CD4-positive, alpha-beta T cell treated with Interleukin-15 for 4 hours (primary cell): ENCODE results near the gene ALK.
"Not testable (repeated sequence)": the region's sequence is repeated elsewhere in the genome, so short reads cannot be mapped to it uniquely, and the experiment has no call there.

Experiments used
- DNase-seq: peaks from one replicate; pipeline ENCODE4 v3.0.0-alpha.2; 2020; ENCODE audit warnings: low spot score

The ALK gene

DNA sequence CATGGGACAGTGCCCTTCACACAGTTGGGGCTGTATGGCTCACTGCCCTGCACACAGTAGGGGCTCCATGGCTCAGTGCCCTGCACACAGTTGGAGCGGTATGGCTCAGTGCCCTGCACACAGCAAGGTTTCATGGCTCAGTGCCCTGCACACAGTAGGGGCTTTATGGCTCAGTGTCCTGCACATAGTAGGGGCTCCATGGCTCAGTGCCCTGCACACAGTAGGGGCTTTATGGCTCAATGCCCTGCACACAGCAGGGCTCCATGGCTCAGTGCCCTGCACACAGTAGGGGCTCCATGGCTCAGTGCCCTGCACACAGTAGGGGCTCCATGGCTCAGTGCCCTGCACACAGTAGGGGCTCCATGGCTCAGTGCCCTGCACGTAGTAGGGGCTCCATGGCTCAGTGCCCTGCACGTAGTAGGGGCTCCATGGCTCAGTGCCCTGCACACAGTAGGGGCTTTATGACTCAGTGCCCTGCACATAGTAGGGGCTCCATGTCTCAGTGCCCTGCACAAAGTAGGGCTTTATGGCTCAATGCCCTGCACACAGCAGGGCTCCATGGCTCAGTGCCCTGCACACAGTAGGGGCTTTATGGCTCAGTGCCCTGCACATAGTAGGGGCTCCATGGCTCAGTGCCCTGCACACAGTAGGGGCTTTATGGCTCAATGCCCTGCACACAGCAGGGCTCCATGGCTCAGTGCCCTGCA lies 676.2 kb downstream of the ALK start:
- not testable (repeated sequence) for DNase-seq

DNA sequence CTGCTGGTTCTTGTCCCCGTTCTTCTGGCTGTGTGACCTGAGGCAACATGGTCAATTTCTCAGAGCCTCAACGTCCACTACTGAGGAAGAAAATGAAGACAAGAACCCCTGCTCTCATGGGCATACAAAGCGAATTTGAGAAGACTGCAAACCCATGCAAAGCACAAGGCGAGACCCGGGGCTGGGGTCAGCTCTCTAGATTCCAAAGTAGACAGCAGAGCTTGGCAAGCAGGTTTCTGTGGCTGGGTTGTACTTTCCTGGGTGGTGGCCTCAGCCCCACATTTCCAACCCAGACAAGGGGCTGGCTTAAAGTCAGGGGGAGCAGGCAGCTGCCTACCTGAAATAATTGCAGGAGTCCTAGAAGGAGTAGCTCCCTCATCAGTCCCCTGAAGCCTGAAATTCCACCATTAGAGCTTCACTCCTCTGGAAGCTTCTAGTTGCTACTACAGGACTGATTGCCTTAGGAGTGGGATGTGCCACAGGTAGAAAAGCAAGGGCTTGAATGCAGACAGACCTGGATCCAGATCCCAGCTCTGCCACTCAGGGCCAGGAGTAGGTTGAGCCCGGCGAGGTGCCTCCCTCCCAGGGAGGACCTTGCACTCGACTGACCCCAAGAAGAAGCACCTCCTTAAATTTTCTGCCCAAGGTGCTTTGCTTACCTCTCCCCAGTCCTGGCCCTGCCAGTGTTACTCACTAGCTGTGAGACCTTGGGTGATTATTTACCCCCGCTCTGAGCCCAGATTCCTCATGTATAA lies 678.6 kb downstream of the ALK start:
- no peak for DNase-seq

DNA sequence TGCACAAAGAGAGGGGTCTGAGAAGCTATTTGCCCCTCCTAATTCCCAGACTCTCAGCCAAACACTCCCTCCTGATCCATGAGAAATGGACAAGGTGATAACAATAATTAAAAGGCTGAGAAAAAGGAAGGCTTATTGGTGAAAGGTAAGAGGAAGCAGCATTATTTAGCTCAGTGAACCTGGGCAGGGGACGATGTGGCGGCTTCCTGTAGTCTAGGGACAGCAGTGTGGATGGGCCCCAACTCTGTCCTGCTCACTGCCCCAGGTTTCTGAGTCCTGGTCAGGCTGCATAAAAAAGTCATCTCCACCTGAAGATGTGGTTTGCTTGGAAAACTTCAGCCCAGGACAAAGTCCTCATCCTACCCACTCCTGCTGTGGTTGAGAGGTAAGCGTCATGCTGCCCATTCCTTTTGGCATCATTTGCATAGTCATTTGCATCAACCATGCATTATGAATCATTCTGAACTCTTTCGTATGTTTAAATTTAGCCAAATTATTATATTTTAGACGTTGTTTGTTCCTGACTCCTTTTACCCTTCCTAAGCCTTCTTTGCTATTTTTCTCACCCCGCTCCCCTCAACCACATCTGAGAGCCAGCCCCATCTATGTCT lies 679.3 kb downstream of the ALK start:
- DNase-seq: no peak

DNA sequence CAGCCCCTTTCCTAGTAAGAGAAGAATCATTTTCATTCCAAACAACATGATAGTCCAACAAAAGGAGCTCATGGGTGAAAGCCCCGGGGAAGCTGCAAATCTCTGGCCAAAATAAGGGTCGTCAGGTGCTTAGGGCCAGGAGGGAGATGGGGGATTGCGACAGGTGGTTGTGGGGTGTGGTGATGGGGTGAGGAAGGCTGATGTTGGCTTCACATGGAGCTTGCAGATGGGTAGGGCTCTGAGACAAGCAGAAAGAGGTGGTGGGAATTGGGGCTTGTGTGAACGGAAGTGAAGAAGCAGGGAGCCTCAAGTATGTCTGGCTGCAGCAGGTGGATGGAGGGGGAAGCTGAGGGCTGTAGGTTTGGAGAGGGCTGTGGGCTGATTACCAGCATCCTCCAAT lies 680.0 kb downstream of the ALK start:
- DNase-seq: no peak

DNA sequence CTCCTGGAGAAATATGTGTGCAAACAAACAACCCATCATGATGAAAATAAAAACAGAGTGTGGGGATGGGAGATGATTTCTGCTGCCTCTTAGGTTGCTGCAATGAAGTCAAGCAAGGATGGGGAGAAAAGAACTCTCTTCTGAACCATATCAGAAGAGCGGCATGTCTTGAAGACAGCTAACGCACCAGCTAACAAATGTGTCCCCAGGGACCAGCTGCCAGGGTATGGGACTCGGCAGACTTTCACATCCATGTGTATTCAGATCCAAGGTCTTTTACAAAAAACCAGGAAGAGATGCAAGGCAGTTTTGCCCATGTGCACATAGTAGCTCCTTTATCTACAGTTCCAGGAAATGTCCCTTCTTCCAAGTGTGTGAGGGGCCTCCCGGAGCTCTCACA lies 680.8 kb downstream of the ALK start:
- DNase-seq: no peak

DNA sequence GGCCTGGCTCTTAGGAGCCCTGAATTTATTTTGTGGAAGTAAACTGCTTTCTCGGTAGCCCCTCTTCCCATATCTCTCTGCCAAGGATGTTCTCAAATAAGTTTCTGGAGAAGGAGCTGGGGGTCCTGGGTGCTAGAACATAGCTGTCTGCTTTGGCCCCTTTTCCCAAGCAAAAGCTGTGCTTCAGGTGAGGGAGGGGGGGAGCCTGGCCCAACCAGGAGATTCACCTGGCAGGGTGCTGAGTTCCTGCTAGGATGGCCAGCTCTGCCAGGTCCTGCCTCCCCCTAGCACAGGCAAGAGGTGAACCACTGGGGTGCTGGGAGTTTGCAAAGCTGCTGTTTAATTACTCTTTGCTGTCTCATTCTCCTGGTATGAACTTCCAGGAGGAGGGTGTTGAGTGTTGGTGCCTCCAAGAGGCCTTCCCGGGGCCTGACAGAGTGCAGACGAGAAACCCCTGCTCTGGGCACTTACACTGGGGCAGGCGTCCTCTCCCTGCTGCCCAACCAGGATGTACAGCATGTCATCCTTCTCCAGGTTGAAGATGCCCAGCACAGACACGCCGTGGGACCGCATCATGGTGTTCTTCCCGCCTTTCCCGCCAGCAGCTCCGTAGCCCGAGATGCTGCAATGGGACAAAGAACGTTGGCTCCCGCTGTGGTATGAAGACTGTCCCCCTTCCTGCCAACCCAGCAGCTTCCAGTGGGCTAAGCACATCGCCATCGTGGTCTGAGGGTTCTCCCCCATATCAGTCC lies 682.0 kb downstream of the ALK start:
- no peak for DNase-seq

DNA sequence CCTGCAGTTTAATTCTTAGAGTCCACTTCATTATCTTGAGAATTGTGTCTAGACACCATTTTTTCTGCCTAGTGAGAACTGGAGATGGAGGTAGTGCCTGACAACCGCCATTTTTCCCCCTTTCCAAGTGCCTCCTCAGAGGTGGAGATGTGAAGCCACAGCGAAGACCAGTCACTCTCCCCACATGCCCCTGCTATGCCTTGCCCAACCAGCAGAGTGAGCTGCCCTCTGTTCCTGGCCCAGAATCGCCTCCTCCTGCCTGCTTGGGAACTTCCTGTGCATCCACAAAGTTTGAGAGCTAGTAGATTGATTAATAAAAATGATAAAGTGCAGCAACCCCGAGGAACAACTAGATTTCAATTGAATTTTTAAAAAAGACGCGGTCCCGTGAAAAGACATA lies 682.9 kb downstream of the ALK start:
- DNase-seq: no peak

DNA sequence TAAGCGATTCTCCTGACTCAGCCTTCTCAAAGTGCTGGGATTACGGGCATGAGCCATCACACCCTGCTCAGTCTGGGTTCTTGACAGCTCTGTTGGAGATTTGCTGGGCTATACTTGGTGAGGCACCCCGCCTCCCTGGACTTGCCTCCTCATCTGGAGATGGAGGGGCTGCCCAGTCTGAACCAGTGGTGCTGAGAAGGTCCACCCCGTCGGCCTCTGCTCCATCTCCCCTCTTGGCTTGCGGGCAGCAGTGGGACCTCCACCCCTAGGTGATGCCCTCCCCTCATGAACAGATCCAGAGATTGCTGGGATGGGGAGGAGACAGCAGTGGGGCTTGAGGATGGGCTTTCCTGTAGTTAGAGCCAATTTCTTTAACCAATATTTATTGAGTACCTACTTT lies 685.3 kb downstream of the ALK start:
- DNase-seq: no peak

DNA sequence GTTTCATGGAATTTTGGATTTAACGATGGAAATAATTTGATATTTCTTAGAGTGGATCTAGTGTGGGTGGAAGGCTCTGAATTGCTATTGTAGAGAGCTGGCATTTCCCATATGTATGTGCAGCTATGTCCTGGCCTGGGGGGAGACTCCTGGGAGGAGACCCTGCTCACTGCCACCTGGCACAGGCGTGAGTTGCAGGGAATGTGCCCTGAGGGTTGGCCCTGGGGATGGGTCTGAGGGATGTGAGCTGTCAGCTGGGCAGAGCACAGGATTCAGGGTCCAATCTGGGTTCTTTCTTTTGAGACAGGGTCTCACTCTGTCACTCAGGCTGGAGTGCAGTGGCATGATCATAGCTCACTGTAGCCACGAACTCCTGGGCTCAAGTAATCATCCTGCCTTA lies 686.0 kb downstream of the ALK start:
- no peak for DNase-seq

DNA sequence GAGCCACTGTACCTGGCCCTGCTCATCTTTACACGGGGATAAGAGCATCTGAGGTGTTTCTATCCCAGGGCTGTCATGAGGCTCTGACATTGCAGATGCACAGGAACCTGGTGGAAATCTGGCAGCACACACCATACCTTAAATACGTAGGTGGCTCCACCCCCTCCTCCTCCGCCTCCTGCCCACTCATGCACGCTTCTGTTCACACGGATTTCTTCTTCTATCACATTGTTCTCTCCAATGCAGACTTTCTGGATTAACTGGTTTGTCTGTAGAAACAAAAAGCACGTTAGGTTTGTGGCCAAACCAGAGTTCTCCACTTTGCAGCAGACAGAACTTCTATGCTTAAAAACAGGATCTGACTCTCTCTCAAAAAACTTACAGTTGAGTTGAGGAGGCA lies 688.0 kb downstream of the ALK start:
- DNase-seq: no peak

DNA sequence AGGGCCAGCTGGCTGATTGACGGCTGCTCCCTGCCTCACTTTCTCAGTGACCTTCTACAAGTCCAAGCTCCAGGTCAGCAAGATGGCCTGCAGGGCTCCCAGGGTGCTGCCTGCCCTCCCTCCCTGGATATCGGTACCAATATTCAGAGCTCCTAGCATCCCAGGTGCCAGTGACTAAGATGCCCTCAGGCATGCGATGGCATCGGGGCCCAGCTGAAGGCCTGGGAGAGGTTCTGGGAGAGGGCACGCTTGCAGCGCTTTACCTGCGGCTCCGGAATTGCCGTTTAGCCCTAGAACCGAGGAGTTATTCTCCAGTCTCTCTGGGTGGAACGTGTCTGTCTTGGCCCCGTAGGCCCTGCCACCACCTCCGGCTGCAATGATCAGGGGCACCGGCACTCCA lies 689.3 kb downstream of the ALK start:
- DNase-seq: no peak

DNA sequence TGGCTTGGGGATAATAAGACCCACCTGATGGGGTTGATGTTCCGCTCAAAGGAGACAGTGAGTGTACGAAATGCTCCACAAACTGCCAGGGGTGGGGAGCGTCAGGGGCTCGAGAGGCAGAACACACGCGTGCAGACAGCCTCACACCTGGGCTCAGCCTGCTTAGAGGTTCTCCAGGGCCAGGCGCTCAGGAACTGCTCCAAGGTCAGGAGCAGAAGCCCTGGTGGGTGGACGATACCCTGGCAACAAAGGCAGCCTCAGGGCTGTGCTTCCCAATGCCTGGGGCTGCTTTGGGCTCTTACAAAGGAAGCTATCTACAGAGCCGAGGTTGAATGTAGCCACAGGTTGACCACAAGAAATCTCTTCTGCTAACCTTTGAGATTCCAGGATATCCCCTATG lies 691.7 kb downstream of the ALK start:
- DNase-seq: no peak

DNA sequence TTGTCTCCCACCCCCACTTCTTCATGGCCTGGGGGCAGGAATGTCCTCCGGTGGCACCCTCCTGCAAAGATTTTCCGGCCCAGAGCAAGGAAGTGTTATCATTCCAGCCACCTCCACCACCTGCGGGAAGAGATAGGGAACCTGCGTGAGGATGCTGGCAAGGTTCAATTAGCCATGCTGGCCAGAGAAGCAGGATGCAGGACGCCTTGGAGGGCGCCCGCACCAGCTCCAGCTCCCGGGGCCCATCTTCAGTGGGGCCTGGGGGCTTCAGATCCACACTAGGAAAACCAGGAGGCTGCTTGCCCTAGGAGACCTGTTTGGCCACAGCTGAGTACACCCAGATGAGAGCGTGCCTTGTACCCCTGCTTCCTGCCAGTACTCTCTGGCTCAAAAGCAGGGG lies 692.4 kb downstream of the ALK start:
- DNase-seq: no peak

DNA sequence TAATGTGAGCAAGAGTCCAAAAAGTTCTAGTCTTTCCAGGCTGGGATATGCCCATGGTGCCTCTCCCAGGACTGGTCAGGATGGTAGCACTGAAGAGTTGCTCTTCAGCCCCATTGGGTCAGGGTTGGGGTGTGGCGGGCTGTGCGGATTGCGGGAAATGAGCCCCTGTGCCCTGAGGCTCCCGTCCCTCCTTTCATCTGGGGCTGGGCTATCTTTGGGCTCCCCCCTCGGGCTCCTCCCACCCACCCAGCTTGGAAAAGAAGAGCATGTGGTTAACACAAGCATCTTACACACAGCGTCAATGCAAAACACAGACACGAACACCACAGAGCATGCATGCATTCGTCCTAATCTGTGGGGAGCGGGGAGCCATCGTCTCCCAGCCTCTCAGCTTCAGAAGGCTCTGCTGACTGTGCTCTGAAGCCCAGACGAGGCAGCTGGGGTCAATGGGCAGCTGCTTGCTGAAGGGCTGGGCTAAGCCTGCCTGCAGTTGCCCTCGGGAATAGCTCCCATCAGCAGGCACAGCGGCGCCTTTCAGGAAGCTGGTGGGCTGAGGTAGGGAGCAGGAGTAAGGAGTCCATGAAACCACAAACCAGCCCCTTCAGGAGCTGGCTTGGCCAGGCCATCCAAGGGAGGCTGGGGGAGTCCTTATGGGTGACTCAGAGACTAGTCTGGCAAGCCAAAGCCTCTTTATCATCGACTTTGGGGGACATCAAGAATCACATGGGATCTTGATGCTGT lies 693.3 kb downstream of the ALK start:
- DNase-seq: no peak

DNA sequence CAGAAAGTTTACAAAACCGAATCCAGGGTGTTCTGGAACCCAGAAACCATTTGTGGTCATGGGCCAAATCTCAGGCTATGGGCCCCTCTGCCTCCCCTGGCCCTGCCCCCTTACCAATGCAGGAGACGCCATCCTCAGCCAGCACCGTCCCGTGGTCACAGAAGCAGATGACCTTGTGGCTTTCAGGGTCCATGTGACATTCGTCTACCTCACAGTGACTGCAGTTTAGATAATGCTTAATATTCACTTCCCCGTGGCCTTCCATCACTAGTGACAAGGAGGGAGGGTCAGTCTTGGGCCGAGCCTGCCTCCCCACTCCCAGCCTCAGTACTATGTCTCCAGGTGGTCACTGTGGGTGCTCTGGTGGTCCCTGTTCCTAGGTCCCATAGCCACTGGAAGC lies 694.6 kb downstream of the ALK start:
- no peak for DNase-seq

DNA sequence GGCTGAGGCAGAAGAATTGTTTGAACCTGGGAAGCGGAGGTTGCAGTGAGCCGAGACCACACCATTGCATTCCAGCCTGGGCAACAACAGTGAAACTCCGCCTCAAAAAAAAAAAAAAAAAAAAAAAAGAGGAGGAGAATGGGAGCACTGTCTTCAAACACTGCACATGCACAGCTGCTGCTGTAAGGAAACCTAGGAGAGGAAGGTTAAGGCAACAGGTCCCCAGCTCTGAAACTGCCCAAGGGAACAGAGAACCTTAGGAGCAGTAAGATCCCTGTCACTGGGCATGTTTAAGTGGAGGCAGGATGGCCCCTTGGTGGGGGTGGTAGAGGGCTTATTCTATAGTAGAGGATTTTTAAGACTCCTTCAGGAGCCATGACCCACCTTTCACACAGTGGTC lies 695.0 kb downstream of the ALK start:
- no peak for DNase-seq

DNA sequence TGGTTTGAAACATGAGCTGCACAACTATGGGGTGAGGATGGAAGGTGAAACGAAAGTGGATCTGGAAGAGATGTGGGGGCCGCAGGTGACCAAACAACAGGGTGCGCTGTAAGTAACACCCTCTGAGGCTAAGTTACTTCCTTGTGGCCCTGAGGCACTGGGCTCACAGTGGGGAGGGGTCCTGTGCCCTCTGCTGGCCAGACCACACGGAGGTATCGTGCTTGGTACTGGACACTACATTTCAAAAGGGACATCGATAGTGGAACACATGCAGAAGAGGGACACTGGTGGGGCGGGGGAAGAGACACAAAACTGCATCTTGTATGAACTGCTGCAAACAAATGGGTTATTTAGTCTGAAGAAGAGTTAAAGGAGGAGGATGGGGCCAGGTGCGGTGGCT lies 695.6 kb downstream of the ALK start:
- DNase-seq: no peak

DNA sequence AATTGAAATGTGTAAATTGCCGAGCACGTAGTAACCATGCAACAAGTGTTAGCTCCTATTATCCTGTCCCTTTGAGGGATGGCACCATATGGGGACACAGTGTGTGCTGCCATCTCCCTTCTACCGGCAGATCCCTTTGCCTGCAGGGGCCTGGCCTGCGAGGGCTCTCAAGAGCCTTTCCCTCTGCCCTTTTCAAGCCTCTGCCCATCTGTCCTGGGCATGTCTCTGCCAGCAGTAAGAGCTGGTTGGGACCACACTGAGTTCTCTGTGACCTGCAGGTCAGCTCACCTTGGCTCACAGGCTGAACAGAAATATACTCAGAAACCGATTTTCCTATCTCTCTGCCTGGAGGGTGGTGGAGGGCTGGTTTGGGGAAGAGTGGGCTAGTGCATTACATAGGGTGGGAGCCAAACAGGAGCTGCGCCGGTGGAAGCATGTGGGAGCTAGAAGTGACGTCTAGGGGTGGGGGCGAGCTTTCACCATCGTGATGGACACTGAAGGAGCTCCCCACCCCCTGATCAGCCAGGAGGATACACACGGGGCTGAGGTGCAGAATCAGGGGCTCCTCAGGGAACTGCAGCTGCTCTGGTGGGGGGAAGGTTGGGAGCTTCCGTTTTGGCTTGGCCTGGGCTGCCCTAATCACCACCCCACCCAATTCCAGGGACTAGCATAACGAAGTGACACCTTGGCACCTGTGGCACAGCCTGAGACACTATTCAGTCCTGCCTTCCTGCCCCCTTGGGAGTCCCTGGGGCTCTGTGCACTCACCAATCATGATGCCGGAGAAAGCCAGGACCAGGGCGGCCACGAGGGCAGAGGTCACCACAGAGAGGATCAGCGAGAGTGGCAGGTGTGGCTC lies 696.5 kb downstream of the ALK start:
- no peak for DNase-seq

DNA sequence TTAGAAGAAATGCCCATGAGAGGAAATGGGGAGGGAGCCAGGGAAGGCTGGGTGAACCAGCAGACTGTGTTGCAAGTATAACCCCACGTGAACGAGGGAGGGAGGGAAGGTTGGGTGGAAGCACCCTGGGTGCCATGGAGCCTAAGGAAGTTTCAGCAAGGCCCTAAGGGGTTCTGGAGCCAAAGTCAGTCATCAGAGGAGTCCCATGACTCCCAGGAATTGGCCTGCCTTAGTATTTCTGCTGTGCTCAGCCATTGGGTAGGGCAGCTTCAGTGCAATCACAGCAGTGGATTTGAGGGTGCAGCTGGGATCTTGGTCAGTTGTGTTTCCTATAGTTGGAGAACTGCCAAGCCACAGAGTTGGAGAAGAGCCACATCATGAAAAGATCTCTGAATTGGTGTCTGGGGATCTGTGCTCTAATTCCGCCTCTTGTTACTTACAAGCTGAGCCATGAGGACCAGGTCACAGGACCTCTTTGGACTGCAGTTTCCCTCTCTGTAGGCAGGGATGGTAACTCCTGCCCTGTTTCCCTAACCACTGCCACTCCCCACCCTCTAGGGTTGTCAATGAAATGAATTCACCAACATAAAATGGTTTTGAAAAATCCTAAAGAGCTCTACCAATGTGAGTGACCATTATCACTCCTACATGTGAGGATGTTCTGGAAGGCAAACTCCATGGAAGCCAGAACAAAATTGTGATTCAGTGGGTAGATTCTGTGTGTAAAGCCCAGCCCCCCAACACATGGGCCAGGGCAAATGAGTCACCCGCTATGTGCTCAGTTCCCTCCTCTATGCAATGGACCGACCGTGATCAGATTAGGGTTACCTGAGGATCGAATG lies 697.3 kb downstream of the ALK start:
- DNase-seq: no peak

DNA sequence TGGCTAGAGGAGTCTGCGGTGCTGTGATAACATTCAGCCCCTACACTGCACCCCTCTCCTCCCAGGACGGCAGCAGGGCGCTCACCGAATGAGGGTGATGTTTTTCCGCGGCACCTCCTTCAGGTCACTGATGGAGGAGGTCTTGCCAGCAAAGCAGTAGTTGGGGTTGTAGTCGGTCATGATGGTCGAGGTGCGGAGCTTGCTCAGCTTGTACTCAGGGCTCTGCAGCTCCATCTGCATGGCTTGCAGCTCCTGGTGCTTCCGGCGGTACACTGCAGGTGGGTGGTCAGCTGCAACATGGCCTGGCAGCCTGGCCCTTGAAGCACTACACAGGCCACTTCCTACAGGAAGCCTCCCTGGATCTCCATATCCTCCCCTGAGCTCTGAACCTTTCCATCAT lies 698.1 kb downstream of the ALK start:
- DNase-seq: no peak
